Pulmonary artery endothelial cell (primary cell): Measurements from ENCODE around the gene RPN2. TPM values are rescaled to one million over a fixed set of nuclear protein-coding genes. Genes with fewer than 3 reads are reported as not detected.

Experiments
- DNase-seq: peaks from one replicate; pipeline ENCODE4 v3.0.0-alpha.2; 2011; ENCODE audit warnings: low read depth, low spot score
- total RNA-seq: library from RNA; depleted of rRNA; stranded (reverse); fragments of >200 nt; gene quantifications from 2 replicates; pipeline ENCODE4 v1.2.3, GENCODE V29; 2014

The RPN2 gene
- total RNA-seq, 1 donor from 2014 or later, result 200 TPM

GRCh38 chr20:37263686-37264085, 84.6 kb downstream of the RPN2 start:
- DNase-seq, result no peak

- no peak for DNase-seq
Measured at GRCh38 chr20:37265152-37265551, 86.0 kb downstream of the RPN2 start.

- DNase-seq, result no peak
Measured at GRCh38 chr20:37266940-37267666, 88.0 kb downstream of the RPN2 start.

- no peak for DNase-seq
Measured at GRCh38 chr20:37267667-37268313, 88.7 kb downstream of the RPN2 start.

GRCh38 chr20:37270576-37271420, 91.7 kb downstream of the RPN2 start:
- DNase-seq, result no peak

- no peak for DNase-seq
Measured at GRCh38 chr20:37271421-37271768, 92.3 kb downstream of the RPN2 start.

GRCh38 chr20:37273988-37274387, 94.9 kb downstream of the RPN2 start:
- no peak for DNase-seq

- no peak for DNase-seq
Measured at GRCh38 chr20:37274851-37275524, 95.9 kb downstream of the RPN2 start.

GRCh38 chr20:37276494-37277252, 97.5 kb downstream of the RPN2 start:
- peak; percentile 41 for DNase-seq

- DNase-seq, result no peak
Measured at GRCh38 chr20:37277253-37277593, 98.1 kb downstream of the RPN2 start.

- no peak for DNase-seq
Measured at GRCh38 chr20:37278966-37279590, 99.9 kb downstream of the RPN2 start.

GRCh38 chr20:37279820-37280219, 100.7 kb downstream of the RPN2 start:
- DNase-seq, result no peak

- DNase-seq, result no peak
Measured at GRCh38 chr20:37280403-37280802, 101.3 kb downstream of the RPN2 start.

- no peak for DNase-seq
Measured at GRCh38 chr20:37282556-37282955, 103.4 kb downstream of the RPN2 start.

- DNase-seq, result no peak
Measured at GRCh38 chr20:37283530-37284195, 104.5 kb downstream of the RPN2 start.

- no peak for DNase-seq
Measured at GRCh38 chr20:37284691-37285161, 105.6 kb downstream of the RPN2 start.

- no peak for DNase-seq
Measured at GRCh38 chr20:37285664-37286374, 106.7 kb downstream of the RPN2 start.

GRCh38 chr20:37288091-37288490, 109.0 kb downstream of the RPN2 start:
- no peak for DNase-seq

- DNase-seq, result no peak
Measured at GRCh38 chr20:37290158-37290810, 111.2 kb downstream of the RPN2 start.
